ENCODE data around the gene FAM229A. TPM values are rescaled to one million over a fixed set of nuclear protein-coding genes. Genes with fewer than 3 reads are reported as not detected.

Gene FAM229A
- total and polyA plus RNA-seq, 2 experiments from 2014 or later: 3.6 to 4.2 TPM

DNA sequence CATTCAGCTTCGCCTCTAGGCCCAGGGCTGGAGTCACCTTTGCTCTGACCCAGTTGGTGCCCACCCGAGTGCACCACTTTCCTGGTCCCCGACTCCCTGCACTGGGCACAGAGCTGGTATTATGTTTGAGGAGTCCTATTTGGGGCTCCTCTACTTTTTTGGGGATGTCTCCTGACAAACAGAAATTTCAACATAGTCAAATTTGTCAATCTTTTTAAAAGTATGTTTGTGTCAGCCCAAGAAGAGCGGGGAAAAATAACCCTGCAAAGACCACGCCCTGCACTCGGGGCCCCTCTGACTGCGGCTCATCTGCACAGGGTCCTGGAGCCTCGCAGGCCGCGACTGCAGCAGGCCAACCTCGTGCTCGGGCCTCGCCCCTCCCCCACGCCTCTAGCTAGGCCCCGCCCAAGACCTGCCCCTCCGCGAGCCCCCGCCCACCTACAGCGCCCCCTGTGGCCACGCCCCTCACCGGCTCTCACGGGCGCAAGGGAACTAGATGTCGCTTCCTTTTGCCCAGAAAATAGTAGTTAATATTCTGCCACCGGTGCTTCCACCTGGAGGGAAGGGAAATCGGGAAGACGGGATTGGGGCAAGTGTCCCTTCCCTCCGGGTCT is 11.4 kb downstream of the FAM229A start:
- Histone ChIP-seq H3F3A (replicated peaks; ENCODE audit: low read depth) (peaks cover 10% of the 10 kb centered on the region; the same call in 1 of the 2 replicates), H3K27ac (ENCODE audit: low read depth) (no peak overlapping the region), H3K36me3 (ENCODE audit: insufficient read depth) (no peaks in the 10 kb centered on the region), H3K4me2 (peak overlapping the region; percentile 70), H3K79me2 (replicated peaks; ENCODE audit: insufficient read depth) (no peaks in the 10 kb centered on the region), H3K4me3 (peak overlapping the region; percentile 78), H3K4me1 (ENCODE audit: insufficient read depth) (no peaks in the 10 kb centered on the region; the same call in 1 of the 2 replicates), H3K27me3 (ENCODE audit: insufficient read depth) (peaks cover 17% of the 10 kb centered on the region), H3K9me2 (ENCODE audit: insufficient read depth) (peaks cover 10% of the 10 kb centered on the region; the same call in 1 of the 2 replicates), H2AFZ (peak overlapping the region; percentile 93; the same call in 1 of the 2 replicates), H4K20me1 (replicated peaks; ENCODE audit: insufficient read depth) (no peaks in the 10 kb centered on the region)
- Mint-ChIP-seq H3K27ac (peak overlapping the region; percentile 88; the same call in 1 of the 2 replicates), H3K9me3 (peaks cover 18% of the 10 kb centered on the region), H3K4me1 (peaks cover 18% of the 10 kb centered on the region), H3K27me3 (ENCODE audit: insufficient read depth, low read depth, poor library complexity) (peaks cover 22% of the 10 kb centered on the region), H3K4me3 (peak overlapping the region; percentile 81), H3K36me3 (ENCODE audit: low read depth) (peaks cover 7% of the 10 kb centered on the region)
- ATAC-seq (peak; percentile 48), DNase-seq (ENCODE audit: low spot score) (peak; percentile 85)
- TF ChIP-seq CREB1 (CRISPR knock-in tag; IDR thresholded peaks at IDR 0.05; ENCODE audit: low read depth) (no peak), NANOG (IDR thresholded peaks at IDR 0.05; ENCODE audit: borderline replicate concordance) (no peak), EZH2phosphoT487 (IDR thresholded peaks at IDR 0.05; ENCODE audit: unreplicated experiment) (no peak), STAT1 (IDR thresholded peaks at IDR 0.05; ENCODE audit: unreplicated experiment) (peak; percentile 83), ZNF331 (CRISPR knock-in tag; IDR thresholded peaks at IDR 0.05; ENCODE audit: low read depth) (no peak), JUNB (IDR thresholded peaks at IDR 0.05; ENCODE audit: unreplicated experiment) (no peak), ZNF114 (CRISPR knock-in tag; IDR thresholded peaks at IDR 0.05) (no peak), EZH2 (IDR thresholded peaks at IDR 0.05; ENCODE audit: low read depth, unreplicated experiment) (no peak)
- TF ChIP-seq, protein P1, sequence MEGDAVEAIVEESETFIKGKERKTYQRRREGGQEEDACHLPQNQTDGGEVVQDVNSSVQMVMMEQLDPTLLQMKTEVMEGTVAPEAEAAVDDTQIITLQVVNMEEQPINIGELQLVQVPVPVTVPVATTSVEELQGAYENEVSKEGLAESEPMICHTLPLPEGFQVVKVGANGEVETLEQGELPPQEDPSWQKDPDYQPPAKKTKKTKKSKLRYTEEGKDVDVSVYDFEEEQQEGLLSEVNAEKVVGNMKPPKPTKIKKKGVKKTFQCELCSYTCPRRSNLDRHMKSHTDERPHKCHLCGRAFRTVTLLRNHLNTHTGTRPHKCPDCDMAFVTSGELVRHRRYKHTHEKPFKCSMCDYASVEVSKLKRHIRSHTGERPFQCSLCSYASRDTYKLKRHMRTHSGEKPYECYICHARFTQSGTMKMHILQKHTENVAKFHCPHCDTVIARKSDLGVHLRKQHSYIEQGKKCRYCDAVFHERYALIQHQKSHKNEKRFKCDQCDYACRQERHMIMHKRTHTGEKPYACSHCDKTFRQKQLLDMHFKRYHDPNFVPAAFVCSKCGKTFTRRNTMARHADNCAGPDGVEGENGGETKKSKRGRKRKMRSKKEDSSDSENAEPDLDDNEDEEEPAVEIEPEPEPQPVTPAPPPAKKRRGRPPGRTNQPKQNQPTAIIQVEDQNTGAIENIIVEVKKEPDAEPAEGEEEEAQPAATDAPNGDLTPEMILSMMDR (conservative IDR thresholded peaks at IDR 0.05; ENCODE audit: low read depth in 2 of 2): peak; percentile 49 to 59
- TF ChIP-seq, protein P2, sequence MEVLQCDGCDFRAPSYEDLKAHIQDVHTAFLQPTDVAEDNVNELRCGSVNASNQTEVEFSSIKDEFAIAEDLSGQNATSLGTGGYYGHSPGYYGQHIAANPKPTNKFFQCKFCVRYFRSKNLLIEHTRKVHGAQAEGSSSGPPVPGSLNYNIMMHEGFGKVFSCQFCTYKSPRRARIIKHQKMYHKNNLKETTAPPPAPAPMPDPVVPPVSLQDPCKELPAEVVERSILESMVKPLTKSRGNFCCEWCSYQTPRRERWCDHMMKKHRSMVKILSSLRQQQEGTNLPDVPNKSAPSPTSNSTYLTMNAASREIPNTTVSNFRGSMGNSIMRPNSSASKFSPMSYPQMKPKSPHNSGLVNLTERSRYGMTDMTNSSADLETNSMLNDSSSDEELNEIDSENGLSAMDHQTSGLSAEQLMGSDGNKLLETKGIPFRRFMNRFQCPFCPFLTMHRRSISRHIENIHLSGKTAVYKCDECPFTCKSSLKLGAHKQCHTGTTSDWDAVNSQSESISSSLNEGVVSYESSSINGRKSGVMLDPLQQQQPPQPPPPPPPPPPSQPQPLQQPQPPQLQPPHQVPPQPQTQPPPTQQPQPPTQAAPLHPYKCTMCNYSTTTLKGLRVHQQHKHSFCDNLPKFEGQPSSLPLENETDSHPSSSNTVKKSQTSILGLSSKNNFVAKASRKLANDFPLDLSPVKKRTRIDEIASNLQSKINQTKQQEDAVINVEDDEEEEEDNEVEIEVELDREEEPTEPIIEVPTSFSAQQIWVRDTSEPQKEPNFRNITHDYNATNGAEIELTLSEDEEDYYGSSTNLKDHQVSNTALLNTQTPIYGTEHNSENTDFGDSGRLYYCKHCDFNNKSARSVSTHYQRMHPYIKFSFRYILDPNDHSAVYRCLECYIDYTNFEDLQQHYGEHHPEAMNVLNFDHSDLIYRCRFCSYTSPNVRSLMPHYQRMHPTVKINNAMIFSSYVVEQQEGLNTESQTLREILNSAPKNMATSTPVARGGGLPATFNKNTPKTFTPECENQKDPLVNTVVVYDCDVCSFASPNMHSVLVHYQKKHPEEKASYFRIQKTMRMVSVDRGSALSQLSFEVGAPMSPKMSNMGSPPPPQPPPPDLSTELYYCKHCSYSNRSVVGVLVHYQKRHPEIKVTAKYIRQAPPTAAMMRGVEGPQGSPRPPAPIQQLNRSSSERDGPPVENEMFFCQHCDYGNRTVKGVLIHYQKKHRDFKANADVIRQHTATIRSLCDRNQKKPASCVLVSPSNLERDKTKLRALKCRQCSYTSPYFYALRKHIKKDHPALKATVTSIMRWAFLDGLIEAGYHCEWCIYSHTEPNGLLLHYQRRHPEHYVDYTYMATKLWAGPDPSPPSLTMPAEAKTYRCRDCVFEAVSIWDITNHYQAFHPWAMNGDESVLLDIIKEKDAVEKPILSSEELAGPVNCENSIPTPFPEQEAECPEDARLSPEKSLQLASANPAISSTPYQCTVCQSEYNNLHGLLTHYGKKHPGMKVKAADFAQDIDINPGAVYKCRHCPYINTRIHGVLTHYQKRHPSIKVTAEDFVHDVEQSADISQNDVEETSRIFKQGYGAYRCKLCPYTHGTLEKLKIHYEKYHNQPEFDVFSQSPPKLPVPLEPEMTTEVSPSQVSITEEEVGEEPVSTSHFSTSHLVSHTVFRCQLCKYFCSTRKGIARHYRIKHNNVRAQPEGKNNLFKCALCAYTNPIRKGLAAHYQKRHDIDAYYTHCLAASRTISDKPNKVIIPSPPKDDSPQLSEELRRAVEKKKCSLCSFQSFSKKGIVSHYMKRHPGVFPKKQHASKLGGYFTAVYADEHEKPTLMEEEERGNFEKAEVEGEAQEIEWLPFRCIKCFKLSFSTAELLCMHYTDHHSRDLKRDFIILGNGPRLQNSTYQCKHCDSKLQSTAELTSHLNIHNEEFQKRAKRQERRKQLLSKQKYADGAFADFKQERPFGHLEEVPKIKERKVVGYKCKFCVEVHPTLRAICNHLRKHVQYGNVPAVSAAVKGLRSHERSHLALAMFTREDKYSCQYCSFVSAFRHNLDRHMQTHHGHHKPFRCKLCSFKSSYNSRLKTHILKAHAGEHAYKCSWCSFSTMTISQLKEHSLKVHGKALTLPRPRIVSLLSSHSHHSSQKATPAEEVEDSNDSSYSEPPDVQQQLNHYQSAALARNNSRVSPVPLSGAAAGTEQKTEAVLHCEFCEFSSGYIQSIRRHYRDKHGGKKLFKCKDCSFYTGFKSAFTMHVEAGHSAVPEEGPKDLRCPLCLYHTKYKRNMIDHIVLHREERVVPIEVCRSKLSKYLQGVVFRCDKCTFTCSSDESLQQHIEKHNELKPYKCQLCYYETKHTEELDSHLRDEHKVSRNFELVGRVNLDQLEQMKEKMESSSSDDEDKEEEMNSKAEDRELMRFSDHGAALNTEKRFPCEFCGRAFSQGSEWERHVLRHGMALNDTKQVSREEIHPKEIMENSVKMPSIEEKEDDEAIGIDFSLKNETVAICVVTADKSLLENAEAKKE (CRISPR knock-in tag; IDR thresholded peaks at IDR 0.05): no peak
- TF ChIP-seq, protein P3, sequence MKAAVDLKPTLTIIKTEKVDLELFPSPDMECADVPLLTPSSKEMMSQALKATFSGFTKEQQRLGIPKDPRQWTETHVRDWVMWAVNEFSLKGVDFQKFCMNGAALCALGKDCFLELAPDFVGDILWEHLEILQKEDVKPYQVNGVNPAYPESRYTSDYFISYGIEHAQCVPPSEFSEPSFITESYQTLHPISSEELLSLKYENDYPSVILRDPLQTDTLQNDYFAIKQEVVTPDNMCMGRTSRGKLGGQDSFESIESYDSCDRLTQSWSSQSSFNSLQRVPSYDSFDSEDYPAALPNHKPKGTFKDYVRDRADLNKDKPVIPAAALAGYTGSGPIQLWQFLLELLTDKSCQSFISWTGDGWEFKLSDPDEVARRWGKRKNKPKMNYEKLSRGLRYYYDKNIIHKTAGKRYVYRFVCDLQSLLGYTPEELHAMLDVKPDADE (IDR thresholded peaks at IDR 0.05): no peak

Measured in GM23338 (cell line).